Tibial nerve (tissue), 4 donors: ENCODE results near the gene HOXA3.

ENCODE experiments used
- CTCF ChIP-seq, 5 experiments: fragments of 200-600 bp in 3 of 5; fragments of 450-650 bp in 2 of 5; sonication (generic) in 3 of 5; IDR thresholded peaks; one replicate each; pipeline ENCODE4 v1.5.1; 2016 to 2019; ENCODE audit warnings: antibody characterized with exemption in 5 of 5, mild to moderate bottlenecking in 3 of 5, moderate library complexity in 2 of 5
- EP300 ChIP-seq, 2 donors: sonication (generic); formaldehyde crosslinking; IDR thresholded peaks; one replicate each; pipeline ENCODE4 v1.6.1; 2017; ENCODE audit warnings: antibody characterized with exemption in 2 of 2, mild to moderate bottlenecking in 1 of 2
- POLR2A ChIP-seq, 2 donors: fragments of 450-650 bp; IDR thresholded peaks; one replicate each; pipeline ENCODE4 v1.6.1; 2017; ENCODE audit warnings: antibody characterized with exemption in 2 of 2, mild to moderate bottlenecking in 2 of 2, moderate library complexity in 2 of 2

DNA sequence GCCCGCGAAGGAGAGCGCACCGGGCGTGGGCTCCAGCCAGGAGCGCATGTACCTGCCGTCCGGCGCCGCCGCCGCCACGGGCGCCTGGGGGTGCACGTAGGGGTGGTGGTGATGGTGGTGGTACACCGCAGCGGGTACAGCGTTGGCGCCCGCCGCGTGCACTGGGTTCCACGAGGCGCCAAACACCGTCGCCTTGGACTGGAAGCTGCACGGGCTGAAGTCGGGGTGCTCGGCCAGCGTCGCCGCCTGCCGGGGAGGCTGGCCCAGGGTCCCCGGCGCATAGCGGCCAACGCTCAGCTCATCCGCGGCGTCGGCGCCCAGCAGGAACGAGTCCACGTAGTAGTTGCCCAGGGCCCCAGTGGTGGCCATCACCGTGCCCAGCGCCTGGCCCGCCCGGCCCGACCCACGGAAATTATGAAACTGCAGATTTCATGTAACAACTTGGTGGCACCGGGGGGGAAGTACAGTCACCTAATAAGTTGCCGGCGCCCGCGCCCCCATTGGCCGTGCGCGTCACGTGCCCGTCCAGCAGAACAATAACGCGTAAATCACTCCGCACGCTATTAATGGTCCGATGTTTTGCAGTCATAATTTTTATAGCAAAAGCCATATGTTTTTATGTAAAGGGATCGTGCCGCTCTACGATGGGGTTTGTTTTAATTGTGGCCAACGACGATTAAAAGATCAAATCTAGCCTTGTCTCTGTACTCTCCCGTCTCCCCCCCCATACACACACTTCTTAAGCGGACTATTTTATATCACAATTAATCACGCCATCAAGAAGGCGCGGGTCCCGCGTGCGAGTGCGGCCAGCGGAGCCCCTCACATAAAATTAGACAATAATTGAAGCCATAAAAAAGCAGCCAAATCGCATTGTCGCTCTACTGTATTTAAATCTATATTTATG, 13.0 kb upstream of the HOXA3 start, which contains the start of gene HOXA9:
- peak; percentile 33 to 56 for TF ChIP-seq POLR2A (IDR thresholded peaks at IDR 0.05)
- TF ChIP-seq CTCF (IDR thresholded peaks at IDR 0.05): peak in 2 of 5 experiments; percentile 29 to 47
- peak in 1 of 2 donors; percentile 73 for TF ChIP-seq EP300 (IDR thresholded peaks at IDR 0.05)
